Endothelial cell of umbilical vein (primary cell): Measurements from ENCODE around the gene COA5. TPM values are rescaled to one million over a fixed set of nuclear protein-coding genes. Genes with fewer than 3 reads are reported as not detected.

Experiments
- BruUV-seq: library from RNA; stranded (reverse); fragments of 400-500 nt; replicated peaks from 2 replicates; lab custom pipeline; 2021; lab: Mats Ljungman, UMichigan
- CTCF ChIA-PET: fragments of 300-600, 350-600 bp; sonication (Branson Sonifier 250); formaldehyde crosslinking; loops from one replicate; lab custom pipeline; 2021; ENCODE audit warnings: antibody characterized with exemption, inconsistent platforms; lab: Charles Lee
- POLR2A ChIA-PET: fragments of 300-600, 350-600 bp; sonication (Branson Sonifier 250); formaldehyde crosslinking; loops from one replicate; lab custom pipeline; 2021; ENCODE audit warnings: antibody characterized with exemption, inconsistent platforms; lab: Charles Lee
- DNase-seq: peaks from one replicate; pipeline ENCODE4 v3.0.0-alpha.2; 2011; ENCODE audit warnings: low read depth, low spot score
- FAIRE-seq: peaks from 2 replicates; lab custom pipeline; 2011; peaks lifted over from hg19 to GRCh38; lab: Jason Lieb, UNC
- H2AFZ ChIP-seq: 2 replicates; pipeline ENCODE4 v1.6.0; 2012; ENCODE audit warnings: low read depth, low read length, control low read depth, inconsistent platforms
- H3K27ac ChIP-seq: 2 replicates; pipeline ENCODE4 v1.5.1; 2011; ENCODE audit warnings: low read depth, mild to moderate bottlenecking, control low read depth, low read length, moderate library complexity; ENCODE audit not compliant: insufficient read depth
- H3K27me3 ChIP-seq, 2 experiments: 2 replicates each; pipeline versions ENCODE4 v1.6.0 to v1.6.1; 2011; ENCODE audit warnings: low read length in 2 of 2, mixed read lengths in 1 of 2; ENCODE audit not compliant: control insufficient read depth in 2 of 2, insufficient read depth in 2 of 2
- H3K36me3 ChIP-seq, 2 experiments: 2 replicates in 1 of 2; 3 replicates in 1 of 2; pipeline ENCODE4 v1.5.1; 2011; ENCODE audit warnings: low read length in 2 of 2, mild to moderate bottlenecking in 1 of 2, moderate library complexity in 1 of 2; ENCODE audit not compliant: control insufficient read depth in 2 of 2, insufficient read depth in 2 of 2; ENCODE audit errors: extremely low read depth in 1 of 2
- H3K4me1 ChIP-seq: 3 replicates; pipeline ENCODE4 v1.5.1; 2011; ENCODE audit warnings: mild to moderate bottlenecking, low read length; ENCODE audit not compliant: control insufficient read depth, insufficient read depth; ENCODE audit errors: extremely low read depth
- H3K4me2 ChIP-seq: 2 replicates; pipeline ENCODE4 v1.6.1; 2011; ENCODE audit warnings: low read length, control low read depth, mixed read lengths; ENCODE audit not compliant: insufficient read depth
- H3K4me3 ChIP-seq, 3 experiments: fragments of 200-600 bp in 1 of 3; sonication (generic), shearing (Covaris generic) in 1 of 3; replicated peaks in 1 of 3; 2 replicates each; pipeline ENCODE4 v1.5.1; 2011 to 2016; ENCODE audit warnings: control low read depth in 3 of 3, low read length in 3 of 3, mild to moderate bottlenecking in 2 of 3, inconsistent platforms in 1 of 3, low read depth in 1 of 3, moderate library complexity in 1 of 3; ENCODE audit not compliant: insufficient read depth in 1 of 3
- H3K79me2 ChIP-seq: 2 replicates; pipeline ENCODE4 v1.6.0; 2012; ENCODE audit warnings: low read length, inconsistent platforms; ENCODE audit not compliant: control insufficient read depth, insufficient read depth
- H3K9ac ChIP-seq: replicated peaks from 2 replicates; pipeline ENCODE3; 2011; ENCODE audit warnings: low read length, control low read depth; ENCODE audit not compliant: insufficient read depth; ENCODE audit errors: extremely low read depth
- H3K9me1 ChIP-seq: replicated peaks from 3 replicates; pipeline ENCODE4 v1.6.0; 2011; ENCODE audit warnings: mild to moderate bottlenecking, low read length; ENCODE audit not compliant: control insufficient read depth, insufficient read depth; ENCODE audit errors: extremely low read depth
- H3K9me3 ChIP-seq: replicated peaks from 2 replicates; pipeline ENCODE4 v1.5.1; 2012; ENCODE audit warnings: low read length, inconsistent platforms; ENCODE audit not compliant: control insufficient read depth, insufficient read depth
- H4K20me1 ChIP-seq: replicated peaks from 2 replicates; pipeline ENCODE3; 2011; ENCODE audit warnings: mild to moderate bottlenecking, low read length; ENCODE audit not compliant: control insufficient read depth, insufficient read depth; ENCODE audit errors: extremely low read depth
- EZH2 ChIP-seq: IDR thresholded peaks from 2 replicates; pipeline ENCODE4 v1.6.1; 2012; ENCODE audit warnings: borderline replicate concordance, low read depth, mild to moderate bottlenecking, moderate library complexity, low read length, inconsistent platforms; ENCODE audit not compliant: severe bottlenecking
- FOS ChIP-seq: IDR thresholded peaks from 2 replicates; pipeline ENCODE4 v1.6.1; 2011; ENCODE audit warnings: mild to moderate bottlenecking, low read length, moderate library complexity, borderline replicate concordance; ENCODE audit not compliant: insufficient read depth
- GATA2 ChIP-seq: IDR thresholded peaks from 2 replicates; pipeline ENCODE4 v1.7.0; 2011; ENCODE audit warnings: low read depth, mild to moderate bottlenecking, moderate library complexity, mixed read lengths, low read length; ENCODE audit not compliant: insufficient read length, insufficient read depth
- JUN ChIP-seq: IDR thresholded peaks from 2 replicates; pipeline ENCODE4 v1.6.1; 2011; ENCODE audit warnings: borderline replicate concordance, low read depth; ENCODE audit not compliant: insufficient read length, insufficient read depth
- MYC ChIP-seq: IDR thresholded peaks from one replicate; pipeline ENCODE4 v1.6.1; 2011; ENCODE audit warnings: mild to moderate bottlenecking, low read depth, low read length
- POLR2A ChIP-seq: IDR thresholded peaks from 2 replicates; pipeline ENCODE4 v1.6.1; 2012; ENCODE audit warnings: low read depth, mild to moderate bottlenecking, control low read depth, low read length
- POLR2AphosphoS5 ChIP-seq: IDR thresholded peaks from 2 replicates; pipeline ENCODE4 v1.6.1; 2012; ENCODE audit warnings: low read depth, mild to moderate bottlenecking, control low read depth, low read length, moderate library complexity; ENCODE audit not compliant: insufficient read depth
- dilution Hi-C: fragments of 300-500 bp; cut with MboI; formaldehyde crosslinking; loops from one replicate; pipeline ENCODE4 v1.15.0; 2019; ENCODE audit warnings: low sequenced_read_pairs; ENCODE audit not compliant: extremely low pct_ligation_motif_present
- intact Hi-C: fragments of 100-400 bp; cut with micrococcal nuclease; formaldehyde crosslinking; loops from one replicate; pipeline ENCODE4 v1.10.0; 2022
- polyA plus RNA-seq, 4 experiments: library from polyadenylated mRNA; depleted of rRNA in 3 of 4; stranded (reverse) in 3 of 4; unstranded in 1 of 4; fragments of >200 nt; gene quantifications; 2 replicates each; pipeline versions ENCODE4 v1.2.1 to v1.2.3, GENCODE V29; 2011 to 2012; ENCODE audit warnings: missing spikeins in 1 of 4
- total RNA-seq: library from RNA; stranded (reverse); gene quantifications from 2 replicates; pipeline ENCODE4 v1.2.3, GENCODE V29; 2021
- TF ChIP-seq, protein P1 (sequence below), 2 donors: IDR thresholded peaks; 1 replicate in 1 of 2; 2 replicates in 1 of 2; pipeline ENCODE4 v1.5.1; 2011; ENCODE audit warnings: low read length in 2 of 2, mild to moderate bottlenecking in 2 of 2, moderate library complexity in 2 of 2, control low read depth in 1 of 2, inconsistent platforms in 1 of 2, low read depth in 1 of 2; ENCODE audit not compliant: insufficient read depth in 1 of 2; ENCODE audit errors: extremely low read depth in 1 of 2
- TF ChIP-seq, protein P2 (sequence below): IDR thresholded peaks from 2 replicates; pipeline ENCODE4 v1.6.1; 2011; ENCODE audit not compliant: insufficient read depth, insufficient read length

Gene COA5
- total and polyA plus RNA-seq, 2 donors (not counting 3 experiments of a cell fraction or from before 2014, with no cell fraction given), result 16.5 to 17.7 TPM

DNA sequence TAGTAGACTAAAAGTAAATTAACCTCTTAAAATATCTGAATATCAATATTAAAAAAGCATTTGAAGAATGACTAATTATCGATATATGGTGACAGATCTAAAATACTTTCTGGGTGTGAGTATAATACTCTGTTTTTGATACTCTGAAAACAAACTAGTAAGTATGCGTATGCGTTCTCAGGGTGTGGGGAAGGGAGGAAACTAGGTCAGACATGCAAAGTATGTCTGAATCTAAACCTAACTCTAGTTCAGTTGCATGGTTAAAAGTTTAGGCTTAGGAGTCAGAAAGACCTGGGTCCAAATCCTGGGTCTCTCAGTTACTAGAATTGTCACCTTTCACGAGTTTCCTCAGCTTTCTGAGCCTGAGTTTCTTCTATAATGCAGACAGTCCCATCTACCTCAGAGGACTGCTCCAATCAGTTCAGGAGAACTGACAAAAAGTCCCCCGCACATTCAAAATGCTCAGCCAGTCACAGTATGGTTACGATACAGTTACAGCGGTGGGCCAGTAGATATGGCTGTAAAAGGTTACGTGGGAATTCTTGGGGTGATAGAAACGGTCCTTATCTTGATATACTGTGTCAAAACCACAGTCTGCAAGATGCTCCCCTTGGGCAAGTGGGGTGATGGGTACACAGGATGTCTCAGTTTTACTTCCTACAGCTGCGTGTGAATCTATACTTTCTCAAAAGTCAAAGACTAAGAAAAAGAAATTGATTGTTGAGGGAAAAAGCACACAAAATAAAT, 29.3 kb upstream of the COA5 start:
- no peaks in the 10 kb centered on the region for H3K79me2 ChIP-seq
- H2AFZ ChIP-seq, result no peak overlapping the region
- dilution Hi-C loops, result no loop called here
- H3K36me3 ChIP-seq, result peaks cover 15 to 22% of the 10 kb centered on the region in 2 experiments
- H3K27ac ChIP-seq, result no peak overlapping the region
- no peak overlapping the region for H3K9ac ChIP-seq
- H3K27me3 ChIP-seq, result no peaks in the 10 kb centered on the region
- FAIRE-seq (no peak), DNase-seq (no peak)
- CTCF ChIA-PET, result no interaction called here
- intact Hi-C loops, result no loop called here
- TF ChIP-seq MYC (no peak), POLR2A (no peak), JUN (no peak), EZH2 (no peak), GATA2 (no peak), POLR2AphosphoS5 (no peak), FOS (no peak)
- TF ChIP-seq, protein P1, sequence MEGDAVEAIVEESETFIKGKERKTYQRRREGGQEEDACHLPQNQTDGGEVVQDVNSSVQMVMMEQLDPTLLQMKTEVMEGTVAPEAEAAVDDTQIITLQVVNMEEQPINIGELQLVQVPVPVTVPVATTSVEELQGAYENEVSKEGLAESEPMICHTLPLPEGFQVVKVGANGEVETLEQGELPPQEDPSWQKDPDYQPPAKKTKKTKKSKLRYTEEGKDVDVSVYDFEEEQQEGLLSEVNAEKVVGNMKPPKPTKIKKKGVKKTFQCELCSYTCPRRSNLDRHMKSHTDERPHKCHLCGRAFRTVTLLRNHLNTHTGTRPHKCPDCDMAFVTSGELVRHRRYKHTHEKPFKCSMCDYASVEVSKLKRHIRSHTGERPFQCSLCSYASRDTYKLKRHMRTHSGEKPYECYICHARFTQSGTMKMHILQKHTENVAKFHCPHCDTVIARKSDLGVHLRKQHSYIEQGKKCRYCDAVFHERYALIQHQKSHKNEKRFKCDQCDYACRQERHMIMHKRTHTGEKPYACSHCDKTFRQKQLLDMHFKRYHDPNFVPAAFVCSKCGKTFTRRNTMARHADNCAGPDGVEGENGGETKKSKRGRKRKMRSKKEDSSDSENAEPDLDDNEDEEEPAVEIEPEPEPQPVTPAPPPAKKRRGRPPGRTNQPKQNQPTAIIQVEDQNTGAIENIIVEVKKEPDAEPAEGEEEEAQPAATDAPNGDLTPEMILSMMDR (IDR thresholded peaks at IDR 0.05; ENCODE audit: extremely low read depth in 1 of 2, insufficient read depth in 1 of 2, low read depth in 1 of 2, low read length in 2 of 2), result no peak
- TF ChIP-seq, protein P2, sequence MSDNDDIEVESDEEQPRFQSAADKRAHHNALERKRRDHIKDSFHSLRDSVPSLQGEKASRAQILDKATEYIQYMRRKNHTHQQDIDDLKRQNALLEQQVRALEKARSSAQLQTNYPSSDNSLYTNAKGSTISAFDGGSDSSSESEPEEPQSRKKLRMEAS, result no peak
- H3K4me1 ChIP-seq, result no peaks in the 10 kb centered on the region
- POLR2A ChIA-PET, result no interaction called here
- no peaks in the 10 kb centered on the region for H4K20me1 ChIP-seq
- no peaks in the 10 kb centered on the region for H3K9me1 ChIP-seq
- no peak overlapping the region for H3K4me3 ChIP-seq
- H3K4me2 ChIP-seq, result no peak overlapping the region
- BruUV-seq, result no TSS peak
- no peaks in the 10 kb centered on the region for H3K9me3 ChIP-seq
